HEK293T (cell line): Measurements from ENCODE around the gene NPAT.

Source experiments
- ARNT ChIP-seq: fragments of 450-650 bp; IDR thresholded peaks from 2 replicates; pipeline ENCODE4 v1.6.1; 2017; ENCODE audit warnings: mild to moderate bottlenecking
- BHLHE40 ChIP-seq: fragments of 450-650 bp; IDR thresholded peaks from 2 replicates; pipeline ENCODE4 v1.6.1; 2016; ENCODE audit warnings: mild to moderate bottlenecking, moderate library complexity, borderline replicate concordance
- CTBP1 ChIP-seq: fragments of 450-650 bp; IDR thresholded peaks from 2 replicates; pipeline ENCODE4 v1.6.1; 2016; ENCODE audit warnings: borderline replicate concordance
- ELF4 ChIP-seq: fragments of 450-650 bp; IDR thresholded peaks from 2 replicates; pipeline ENCODE4 v1.6.1; 2017; ENCODE audit warnings: antibody characterized with exemption
- FOXA1 ChIP-seq: fragments of 450-650 bp; IDR thresholded peaks from 2 replicates; pipeline ENCODE4 v1.6.1; 2016; ENCODE audit warnings: mild to moderate bottlenecking
- FOXK2 ChIP-seq: fragments of 450-650 bp; IDR thresholded peaks from 2 replicates; pipeline ENCODE4 v1.6.1; 2016; ENCODE audit warnings: mild to moderate bottlenecking
- FOXM1 ChIP-seq: fragments of 450-650 bp; IDR thresholded peaks from 2 replicates; pipeline ENCODE4 v1.6.1; 2017; ENCODE audit warnings: mild to moderate bottlenecking, borderline replicate concordance
- L3MBTL2 ChIP-seq: fragments of 450-650 bp; conservative IDR thresholded peaks from 2 replicates; pipeline ENCODE4 v1.6.1; 2016; ENCODE audit warnings: mild to moderate bottlenecking
- LEF1 ChIP-seq: fragments of 450-650 bp; IDR thresholded peaks from 2 replicates; pipeline ENCODE4 v1.6.1; 2017; ENCODE audit warnings: mild to moderate bottlenecking, borderline replicate concordance
- NFRKB ChIP-seq: fragments of 450-650 bp; IDR thresholded peaks from 2 replicates; pipeline ENCODE4 v1.6.1; 2016; ENCODE audit warnings: mild to moderate bottlenecking, moderate library complexity
- SP1 ChIP-seq: fragments of 450-650 bp; IDR thresholded peaks from 2 replicates; pipeline ENCODE4 v1.6.1; 2017
- SUZ12 ChIP-seq: fragments of 450-650 bp; IDR thresholded peaks from 2 replicates; pipeline ENCODE4 v1.6.1; 2016; ENCODE audit warnings: mild to moderate bottlenecking
- ZNF384 ChIP-seq: fragments of 450-650 bp; IDR thresholded peaks from 2 replicates; pipeline ENCODE4 v1.6.1; 2016

DNA sequence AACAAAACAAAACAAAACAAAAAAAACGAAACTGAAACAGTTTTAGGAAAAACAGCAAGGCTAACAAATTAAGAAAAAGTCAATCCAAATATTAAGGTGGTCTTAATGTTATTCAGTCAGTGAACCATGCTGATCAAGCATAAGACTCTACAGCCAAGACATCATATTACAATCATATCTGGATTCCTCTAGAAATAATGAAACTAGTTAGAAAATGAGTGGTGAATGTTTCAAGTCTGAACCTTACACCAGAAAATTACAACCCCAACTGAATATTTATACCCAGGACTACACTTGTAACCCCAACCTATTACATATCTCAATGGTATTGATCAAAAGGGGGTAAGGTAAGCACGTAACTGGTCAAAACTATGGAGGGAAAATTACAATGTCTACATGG lies 52.3 kb downstream of the NPAT start:
- no peak for TF ChIP-seq LEF1
- TF ChIP-seq SP1 = no peak
- no peak for TF ChIP-seq ELF4
- no peak for TF ChIP-seq BHLHE40
- no peak for TF ChIP-seq SUZ12
- no peak for TF ChIP-seq CTBP1
- TF ChIP-seq FOXA1 = no peak
- TF ChIP-seq FOXK2 = no peak
- no peak for TF ChIP-seq FOXM1
- no peak for TF ChIP-seq ZNF384
- TF ChIP-seq ARNT = no peak
- TF ChIP-seq L3MBTL2 = no peak
- TF ChIP-seq NFRKB = no peak
